Heart right ventricle (tissue), 16 donors: Measurements from ENCODE around the gene SPECC1. TPM values are rescaled to one million over a fixed set of nuclear protein-coding genes. Genes with fewer than 3 reads are reported as not detected.

Source experiments
- ATAC-seq, 8 donors: fragments of 200-7000 bp; cut with Tn5 transposase; one replicate each; pipeline ENCODE4 v1.9.1; 2020; ENCODE audit warnings: mild to moderate bottlenecking in 8 of 8, moderate library complexity in 8 of 8, moderate number of reproducible peaks in 1 of 8
- DNase-seq, 2 donors: peaks; one replicate each; pipeline ENCODE4 v3.0.0-alpha.2; 2020
- H3K27ac ChIP-seq, 10 donors: fragments of 200-600 bp; sonication (generic) in 2 of 10; one replicate each; pipeline versions ENCODE4 v1.5.0 to v1.8.0; 2020 to 2022; ENCODE audit warnings: mild to moderate bottlenecking in 3 of 10
- H3K27me3 ChIP-seq, 7 donors: fragments of 200-600 bp; one replicate each; pipeline ENCODE4 v1.8.0; 2021 to 2022; ENCODE audit warnings: mild to moderate bottlenecking in 2 of 7
- H3K36me3 ChIP-seq, 9 donors: fragments of 200-600 bp; sonication (generic) in 1 of 9; one replicate each; pipeline versions ENCODE4 v1.5.0 to v1.8.0; 2020 to 2022; ENCODE audit warnings: mild to moderate bottlenecking in 2 of 9
- H3K4me1 ChIP-seq, 9 donors: fragments of 200-600 bp; sonication (generic) in 1 of 9; one replicate each; pipeline versions ENCODE4 v1.5.0 to v1.8.0; 2020 to 2022; ENCODE audit warnings: mild to moderate bottlenecking in 4 of 9
- H3K4me3 ChIP-seq, 10 donors: fragments of 200-600 bp; sonication (generic) in 2 of 10; one replicate each; pipeline versions ENCODE4 v1.5.0 to v1.8.0; 2020 to 2022; ENCODE audit warnings: mild to moderate bottlenecking in 7 of 10, moderate library complexity in 2 of 10
- H3K9me3 ChIP-seq, 11 donors: fragments of 200-600 bp in 10 of 11; sonication (generic) in 2 of 11; one replicate each; pipeline versions ENCODE4 v1.5.0 to v1.8.0; 2013 to 2022; ENCODE audit warnings: mild to moderate bottlenecking in 2 of 11, control low read depth in 1 of 11, moderate library complexity in 1 of 11
- CTCF ChIP-seq, 9 donors: fragments of 200-600 bp; sonication (generic) in 2 of 9; IDR thresholded peaks; one replicate each; pipeline versions ENCODE4 v1.5.0 to v1.8.0; 2021 to 2022; ENCODE audit warnings: antibody characterized with exemption in 9 of 9, mild to moderate bottlenecking in 5 of 9, moderate library complexity in 1 of 9
- WGBS, 2 donors: extraction: QIAGEN DNeasy Blood & Tissue Kit; methylation state at CpG; one replicate each; pipeline ENCODE4 v1.1.7; 2013; ENCODE audit warnings: inconsistent platforms in 1 of 2; 5-methylcytosine and 5-hydroxymethylcytosine counted together
- intact Hi-C, 10 donors: fragments of 100-400 bp; cut with DNase I; formaldehyde crosslinking; loops; one replicate each; pipeline versions ENCODE4 v1.11.1 to v1.14.2; 2022
- polyA plus RNA-seq, 2 donors: library from polyadenylated mRNA; stranded (reverse); fragments of 200-250 nt; gene quantifications; one replicate each; pipeline ENCODE4 v1.2.3, GENCODE V29; 2013
- total RNA-seq, 10 donors: library from RNA; stranded (reverse); fragmentation: NEBNext Ultra II Directional in 3 of 10; extraction: Animal tissue kit (Norgen Biotek cat#: 25700) in 3 of 10; gene quantifications; one replicate each; pipeline versions ENCODE4 v1.2.1 to v1.2.4, GENCODE V29; 2021 to 2023
- donor health status: Arrhythmogenic right ventricular cardiomyopathy.
- donor health status: ischemic (EF 13 %, LVEDD 7.1; RV severe dilation, severe dysfunction).
- donor health status: healthy with polysubstance abuse.
- donor health status: DM: no; HTN: yes; CAD: no.
- donor health status: DM: no; HTN: no; CAD: no.
- donor health status: ischemic (EF 25% LVEDD 6.9; RV normal size, moderate dysfunction).
- donor health status: ischemic (EF 25% LVEDD 5.7; RV mildly dilated, moderate dysfunction).
- donor health status: healthy.
- donor health status: DM: yes; HTN: yes; CAD: no.
- donor health status: Ischemic cardiomyopathy.
- donor health status: ischemic (EF 35%, LVEDD 5.7; RV mildly dilated, moderate dysfunction).
- donor health status: nonischemic (EF 11% LVEDD 7.7; RV severe dilation, severe dysfunction).
- donor health status: DM: yes; HTN: yes; CAD: no.
- donor health status: PGD.
- donor health status: ischemic (EF 29% LVEDD 5.4; RV normal size, mild dysfunction).
- donor health status: nonischemic (EF 23%, LVEDD 6.1; RV moderate dilation, normal function).

SPECC1 gene
- total and polyA plus RNA-seq, 12 donors: 2.9 to 15.2 (median 8.5) TPM

- no peak overlapping the region for H3K4me3 ChIP-seq
- H3K27ac ChIP-seq: no peak overlapping the region
- no peak for TF ChIP-seq CTCF (IDR thresholded peaks at IDR 0.05)
- intact Hi-C loops: loop anchor here in 6 of 10 donors (5.0 to 10.0 kb wide), 6 partner anchors 111 to 326 kb away; no protein-coding TSS in a partner anchor
- ATAC-seq: no peak
- H3K36me3 ChIP-seq: no peaks in the 10 kb centered on the region
- 48 to 58% methylated on average over 4 of the region's 4 CpGs for WGBS, 2 donors
- H3K9me3 ChIP-seq: no peaks in the 10 kb centered on the region
- peaks cover 0 to 6% (median 4%) of the 10 kb centered on the region in 9 donors for H3K4me1 ChIP-seq
- peaks cover 0 to 5% (median 0%) of the 10 kb centered on the region in 7 donors for H3K27me3 ChIP-seq
- no peak for DNase-seq
Observed at GRCh38 chr17:19991252-19991885, 17.8 kb upstream of the SPECC1 start.

DNA sequence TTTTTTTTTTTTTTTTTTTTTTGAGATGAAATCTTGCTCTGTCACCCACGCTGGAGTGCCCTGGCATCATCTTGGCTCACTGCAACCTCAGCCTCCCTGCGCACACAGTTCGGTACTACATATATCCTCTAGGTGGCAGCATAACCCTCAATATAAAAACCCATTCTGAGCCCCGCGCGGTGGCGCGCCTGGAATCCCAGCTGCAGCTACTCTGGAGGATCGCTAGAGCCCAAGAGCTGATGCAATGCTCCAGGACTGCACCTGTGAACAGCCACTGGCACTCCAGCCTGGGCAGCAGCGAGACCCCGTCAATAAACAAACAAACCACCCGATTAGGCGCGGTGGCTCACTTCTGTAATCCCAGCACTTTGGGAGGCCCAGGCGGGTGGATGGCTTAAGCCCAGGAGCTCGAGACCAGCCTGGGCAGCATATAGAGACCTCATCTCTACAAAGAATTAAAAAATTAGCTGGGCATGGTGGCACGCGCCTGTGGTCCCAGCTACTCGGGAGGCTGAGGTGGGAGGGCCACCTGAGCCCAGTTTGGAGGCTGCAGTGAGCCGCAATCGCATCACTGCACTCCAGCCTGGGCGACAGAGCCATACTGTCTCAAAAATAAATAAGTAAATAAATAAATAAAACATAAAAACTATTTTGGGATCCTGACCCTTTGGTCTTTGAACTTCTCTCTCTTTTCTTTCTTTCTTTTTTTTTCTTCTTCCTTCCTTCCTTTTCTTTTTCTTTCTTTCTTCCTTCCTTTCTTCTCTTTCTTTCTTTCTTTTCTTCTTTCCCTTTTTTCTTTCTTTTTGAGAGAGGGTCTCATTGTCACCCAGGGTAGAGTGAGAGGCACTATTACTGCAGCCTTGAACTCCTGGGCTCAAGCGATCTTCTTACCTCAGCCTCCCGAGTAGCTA is 16.1 kb upstream of the SPECC1 start:
- H3K27ac ChIP-seq: no peak overlapping the region
- H3K9me3 ChIP-seq: no peaks in the 10 kb centered on the region
- no peaks in the 10 kb centered on the region for H3K36me3 ChIP-seq
- peaks cover 0 to 6% (median 4%) of the 10 kb centered on the region in 9 donors for H3K4me1 ChIP-seq
- intact Hi-C loops: loop anchor here (1.0 to 10.0 kb wide), 11 partner anchors 109 to 324 kb away; no protein-coding TSS in a partner anchor
- ATAC-seq (peak; percentile 96 to 99 (median 98)), DNase-seq (peak; percentile 85 to 87)
- H3K27me3 ChIP-seq: peaks cover 0 to 5% (median 0%) of the 10 kb centered on the region in 7 donors
- TF ChIP-seq CTCF (IDR thresholded peaks at IDR 0.05): peak; percentile 48 to 84 (median 79)
- H3K4me3 ChIP-seq: peak overlapping the region in 1 of 10 donors; percentile 11
- 26 to 28% methylated on average over 24 of the region's 24 CpGs for whole genome bisulfite sequencing, 2 donors

- TF ChIP-seq CTCF (IDR thresholded peaks at IDR 0.05): no peak
- Histone ChIP-seq H3K4me3 (no peak overlapping the region), H3K36me3 (no peaks in the 10 kb centered on the region), H3K27me3 (peaks cover 0 to 5% (median 0%) of the 10 kb centered on the region in 7 donors), H3K4me1 (peaks cover 0 to 6% (median 4%) of the 10 kb centered on the region in 9 donors), H3K27ac (no peak overlapping the region), H3K9me3 (no peaks in the 10 kb centered on the region)
- DNase-seq: no peak
- intact Hi-C loops: loop anchor here in 2 of 10 donors (10.0 kb wide), 2 partner anchors 219 to 319 kb away; no protein-coding TSS in a partner anchor
- no peak for ATAC-seq
- 79 to 89% methylated on average over 1 of the region's 1 CpG for WGBS, 2 donors
Observed at GRCh38 chr17:19996086-19996485, 13.1 kb upstream of the SPECC1 start.

DNA sequence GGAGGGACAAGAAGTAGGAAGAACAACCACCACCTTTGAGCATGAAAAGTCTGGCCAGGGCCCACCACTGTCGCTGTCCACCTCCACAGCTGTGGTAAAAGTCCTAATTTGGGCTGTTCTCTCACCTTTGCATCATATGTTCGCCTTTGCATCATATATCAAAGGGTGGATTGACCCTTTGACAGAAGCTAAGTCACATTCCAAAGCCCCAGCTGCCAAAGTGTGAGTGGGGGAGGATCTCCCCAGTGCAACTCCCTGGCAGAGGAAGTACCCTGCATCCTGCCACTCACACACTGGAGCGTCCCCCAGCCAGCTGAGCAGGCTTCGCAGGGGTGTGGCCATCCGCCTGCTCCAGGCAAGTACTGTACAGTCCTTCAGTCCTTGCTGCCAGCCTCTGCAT is 12.7 kb upstream of the SPECC1 start:
- ATAC-seq (no peak), DNase-seq (no peak)
- 54 to 64% methylated on average over 5 of the region's 5 CpGs for WGBS, 2 donors
- Histone ChIP-seq H3K36me3 (no peaks in the 10 kb centered on the region), H3K27ac (no peak overlapping the region), H3K9me3 (no peaks in the 10 kb centered on the region), H3K27me3 (peaks cover 0 to 5% (median 0%) of the 10 kb centered on the region in 7 donors), H3K4me1 (peaks cover 0 to 6% (median 4%) of the 10 kb centered on the region in 9 donors), H3K4me3 (no peak overlapping the region)
- no peak for TF ChIP-seq CTCF (IDR thresholded peaks at IDR 0.05)
- intact Hi-C loops: loop anchor here in 2 of 10 donors (10.0 kb wide), 2 partner anchors 218 to 318 kb away; no protein-coding TSS in a partner anchor
